Measurements from ENCODE around the gene MAP3K19.

DNA sequence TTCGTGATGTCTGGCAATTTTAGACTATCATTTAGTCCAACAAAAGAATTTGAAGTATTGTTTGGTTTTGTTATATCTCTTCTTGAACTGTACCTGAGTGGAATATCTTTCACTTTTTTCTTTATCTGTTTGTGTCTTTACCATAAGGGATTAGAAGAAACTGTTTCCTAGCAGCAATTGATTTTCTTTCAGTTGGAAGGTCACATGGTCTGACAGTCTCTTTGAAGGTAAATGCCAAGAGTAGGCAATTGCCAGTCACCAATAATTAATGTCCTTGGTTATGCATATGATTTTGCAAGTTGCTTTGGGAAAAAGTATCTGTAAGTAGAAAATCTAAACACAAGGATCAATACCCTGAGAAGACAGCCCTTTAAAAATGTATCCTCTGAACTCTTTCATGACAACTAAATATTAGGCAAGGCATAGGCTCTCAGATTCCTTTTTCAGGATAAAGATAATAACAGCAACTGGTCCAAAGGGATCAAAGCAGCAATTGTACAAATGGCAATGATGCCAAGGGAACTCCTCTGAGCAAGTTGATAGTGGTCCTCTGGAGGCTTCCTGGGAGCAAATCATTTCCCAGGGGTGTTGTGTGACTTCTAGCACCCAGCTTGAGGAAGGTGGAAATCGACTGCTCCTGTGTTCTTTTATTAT is 17.6 kb downstream of the MAP3K19 start:
- TF ChIP-seq, protein P1, sequence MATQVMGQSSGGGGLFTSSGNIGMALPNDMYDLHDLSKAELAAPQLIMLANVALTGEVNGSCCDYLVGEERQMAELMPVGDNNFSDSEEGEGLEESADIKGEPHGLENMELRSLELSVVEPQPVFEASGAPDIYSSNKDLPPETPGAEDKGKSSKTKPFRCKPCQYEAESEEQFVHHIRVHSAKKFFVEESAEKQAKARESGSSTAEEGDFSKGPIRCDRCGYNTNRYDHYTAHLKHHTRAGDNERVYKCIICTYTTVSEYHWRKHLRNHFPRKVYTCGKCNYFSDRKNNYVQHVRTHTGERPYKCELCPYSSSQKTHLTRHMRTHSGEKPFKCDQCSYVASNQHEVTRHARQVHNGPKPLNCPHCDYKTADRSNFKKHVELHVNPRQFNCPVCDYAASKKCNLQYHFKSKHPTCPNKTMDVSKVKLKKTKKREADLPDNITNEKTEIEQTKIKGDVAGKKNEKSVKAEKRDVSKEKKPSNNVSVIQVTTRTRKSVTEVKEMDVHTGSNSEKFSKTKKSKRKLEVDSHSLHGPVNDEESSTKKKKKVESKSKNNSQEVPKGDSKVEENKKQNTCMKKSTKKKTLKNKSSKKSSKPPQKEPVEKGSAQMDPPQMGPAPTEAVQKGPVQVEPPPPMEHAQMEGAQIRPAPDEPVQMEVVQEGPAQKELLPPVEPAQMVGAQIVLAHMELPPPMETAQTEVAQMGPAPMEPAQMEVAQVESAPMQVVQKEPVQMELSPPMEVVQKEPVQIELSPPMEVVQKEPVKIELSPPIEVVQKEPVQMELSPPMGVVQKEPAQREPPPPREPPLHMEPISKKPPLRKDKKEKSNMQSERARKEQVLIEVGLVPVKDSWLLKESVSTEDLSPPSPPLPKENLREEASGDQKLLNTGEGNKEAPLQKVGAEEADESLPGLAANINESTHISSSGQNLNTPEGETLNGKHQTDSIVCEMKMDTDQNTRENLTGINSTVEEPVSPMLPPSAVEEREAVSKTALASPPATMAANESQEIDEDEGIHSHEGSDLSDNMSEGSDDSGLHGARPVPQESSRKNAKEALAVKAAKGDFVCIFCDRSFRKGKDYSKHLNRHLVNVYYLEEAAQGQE (IDR thresholded peaks at IDR 0.05; ENCODE audit: low read depth), result no peak
- TF ChIP-seq POLR2A (IDR thresholded peaks at IDR 0.05; ENCODE audit: borderline replicate concordance, extremely low read depth, insufficient read depth, insufficient read length) (no peak), EZH2 (IDR thresholded peaks at IDR 0.05) (no peak), SP1 (IDR thresholded peaks at IDR 0.05; ENCODE audit: low read depth) (no peak), EZH2phosphoT487 (IDR thresholded peaks at IDR 0.05; ENCODE audit: borderline replicate concordance) (no peak), EGR1 (IDR thresholded peaks at IDR 0.05; ENCODE audit: low read depth) (no peak), POLR2AphosphoS5 (IDR thresholded peaks at IDR 0.05; ENCODE audit: low read depth, low read length) (no peak), TCF7L2 (IDR thresholded peaks at IDR 0.05; ENCODE audit: borderline replicate concordance, extremely low read depth, insufficient read depth, insufficient read length) (no peak), FOSL1 (IDR thresholded peaks at IDR 0.05; ENCODE audit: low read depth) (no peak), RAD21 (IDR thresholded peaks at IDR 0.05; ENCODE audit: low read depth) (no peak)
- TF ChIP-seq, protein P2, sequence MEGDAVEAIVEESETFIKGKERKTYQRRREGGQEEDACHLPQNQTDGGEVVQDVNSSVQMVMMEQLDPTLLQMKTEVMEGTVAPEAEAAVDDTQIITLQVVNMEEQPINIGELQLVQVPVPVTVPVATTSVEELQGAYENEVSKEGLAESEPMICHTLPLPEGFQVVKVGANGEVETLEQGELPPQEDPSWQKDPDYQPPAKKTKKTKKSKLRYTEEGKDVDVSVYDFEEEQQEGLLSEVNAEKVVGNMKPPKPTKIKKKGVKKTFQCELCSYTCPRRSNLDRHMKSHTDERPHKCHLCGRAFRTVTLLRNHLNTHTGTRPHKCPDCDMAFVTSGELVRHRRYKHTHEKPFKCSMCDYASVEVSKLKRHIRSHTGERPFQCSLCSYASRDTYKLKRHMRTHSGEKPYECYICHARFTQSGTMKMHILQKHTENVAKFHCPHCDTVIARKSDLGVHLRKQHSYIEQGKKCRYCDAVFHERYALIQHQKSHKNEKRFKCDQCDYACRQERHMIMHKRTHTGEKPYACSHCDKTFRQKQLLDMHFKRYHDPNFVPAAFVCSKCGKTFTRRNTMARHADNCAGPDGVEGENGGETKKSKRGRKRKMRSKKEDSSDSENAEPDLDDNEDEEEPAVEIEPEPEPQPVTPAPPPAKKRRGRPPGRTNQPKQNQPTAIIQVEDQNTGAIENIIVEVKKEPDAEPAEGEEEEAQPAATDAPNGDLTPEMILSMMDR (IDR thresholded peaks at IDR 0.05 in 2 of 3, conservative IDR thresholded peaks at IDR 0.05 in 1 of 3; ENCODE audit: borderline replicate concordance in 1 of 3, insufficient read depth in 1 of 3, low read depth in 2 of 3, low read length in 2 of 3), result no peak
- TF ChIP-seq, protein P3, sequence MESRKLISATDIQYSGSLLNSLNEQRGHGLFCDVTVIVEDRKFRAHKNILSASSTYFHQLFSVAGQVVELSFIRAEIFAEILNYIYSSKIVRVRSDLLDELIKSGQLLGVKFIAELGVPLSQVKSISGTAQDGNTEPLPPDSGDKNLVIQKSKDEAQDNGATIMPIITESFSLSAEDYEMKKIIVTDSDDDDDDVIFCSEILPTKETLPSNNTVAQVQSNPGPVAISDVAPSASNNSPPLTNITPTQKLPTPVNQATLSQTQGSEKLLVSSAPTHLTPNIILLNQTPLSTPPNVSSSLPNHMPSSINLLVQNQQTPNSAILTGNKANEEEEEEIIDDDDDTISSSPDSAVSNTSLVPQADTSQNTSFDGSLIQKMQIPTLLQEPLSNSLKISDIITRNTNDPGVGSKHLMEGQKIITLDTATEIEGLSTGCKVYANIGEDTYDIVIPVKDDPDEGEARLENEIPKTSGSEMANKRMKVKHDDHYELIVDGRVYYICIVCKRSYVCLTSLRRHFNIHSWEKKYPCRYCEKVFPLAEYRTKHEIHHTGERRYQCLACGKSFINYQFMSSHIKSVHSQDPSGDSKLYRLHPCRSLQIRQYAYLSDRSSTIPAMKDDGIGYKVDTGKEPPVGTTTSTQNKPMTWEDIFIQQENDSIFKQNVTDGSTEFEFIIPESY (IDR thresholded peaks at IDR 0.05; ENCODE audit: extremely low read depth, insufficient replicate concordance, low read length), result no peak
- TF ChIP-seq, protein P4, sequence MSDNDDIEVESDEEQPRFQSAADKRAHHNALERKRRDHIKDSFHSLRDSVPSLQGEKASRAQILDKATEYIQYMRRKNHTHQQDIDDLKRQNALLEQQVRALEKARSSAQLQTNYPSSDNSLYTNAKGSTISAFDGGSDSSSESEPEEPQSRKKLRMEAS (IDR thresholded peaks at IDR 0.05), result no peak

Measured in HCT116 (cell line).